ENCODE measurements around the gene MAU2. TPM values are rescaled to one million over a fixed set of nuclear protein-coding genes. Genes with fewer than 3 reads are reported as not detected.

The MAU2 gene
- total RNA-seq, 2 donors from 2014 or later = 64.1 to 64.3 TPM

- Histone ChIP-seq H3K9me3 (ENCODE audit: control insufficient read depth, low read length) (no peaks in the 10 kb centered on the region), H3K27me3 (ENCODE audit: control insufficient read depth, insufficient read depth, low read length, poor library complexity, severe bottlenecking) (no peaks in the 10 kb centered on the region), H3K36me3 (ENCODE audit: control insufficient read depth, insufficient read depth, low read length) (peaks cover 3% of the 10 kb centered on the region), H3K4me3 (ENCODE audit: low read length) (no peak overlapping the region), H3K4me1 (ENCODE audit: control insufficient read depth, insufficient read depth, low read length) (no peaks in the 10 kb centered on the region), H3K9ac (ENCODE audit: extremely low read depth, low read length, poor library complexity, severe bottlenecking) (no peak overlapping the region), H3K27ac (ENCODE audit: low read depth, low read length) (peak overlapping the region; percentile 44)
- H3K4me3 Mint-ChIP-seq = no peak overlapping the region
- peak; percentile 95 for DNase-seq
- TF ChIP-seq CTCF (conservative IDR thresholded peaks at IDR 0.05) = peak; percentile 84
- H3K27ac Mint-ChIP-seq = no peak overlapping the region
- peaks cover 11% of the 10 kb centered on the region for H3K36me3 Mint-ChIP-seq (ENCODE audit: low read depth)
- peaks cover 4% of the 10 kb centered on the region for H3K4me1 Mint-ChIP-seq
- no peaks in the 10 kb centered on the region for H3K9me3 Mint-ChIP-seq
- 49% methylated on average over 14 of the region's 14 CpGs for WGBS, 2 experiments (ENCODE audit: insufficient coverage in 1 of 2, insufficient read length in 1 of 2)
- no peaks in the 10 kb centered on the region for H3K27me3 Mint-ChIP-seq (ENCODE audit: insufficient read depth)
Observed at GRCh38 chr19:19361075-19361594, 40.5 kb downstream of the MAU2 start.

DNA sequence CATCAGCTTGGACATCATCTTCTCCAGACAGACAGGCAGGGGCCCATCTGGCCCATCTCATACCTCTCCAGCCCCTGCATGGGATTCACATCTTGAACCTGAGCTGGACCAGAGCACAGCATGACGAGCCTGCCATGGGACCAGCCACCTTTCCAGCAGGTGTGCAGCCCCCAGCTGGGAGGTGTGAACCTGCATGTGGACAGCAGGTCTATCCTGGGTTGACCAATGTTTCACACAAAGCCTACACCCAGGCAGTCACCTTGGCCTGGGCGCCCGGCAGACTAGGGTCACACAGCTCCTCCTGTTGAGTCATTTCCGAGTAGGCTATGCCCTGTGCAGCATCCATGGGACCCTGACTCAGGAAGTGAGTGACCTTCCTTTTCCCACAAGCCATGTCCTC, 41.4 kb downstream of the MAU2 start:
- TF ChIP-seq CTCF (conservative IDR thresholded peaks at IDR 0.05) = no peak
- no peaks in the 10 kb centered on the region for H3K27me3 ChIP-seq (ENCODE audit: control insufficient read depth, insufficient read depth, low read length, poor library complexity, severe bottlenecking)
- H3K9ac ChIP-seq (ENCODE audit: extremely low read depth, low read length, poor library complexity, severe bottlenecking) = no peak overlapping the region
- no peaks in the 10 kb centered on the region for H3K36me3 ChIP-seq (ENCODE audit: control insufficient read depth, insufficient read depth, low read length)
- H3K27ac Mint-ChIP-seq = peak overlapping the region; percentile 58
- 96 to 100% methylated on average over 2 to 4 of the region's 4 CpGs for WGBS, 2 experiments (ENCODE audit: insufficient coverage in 1 of 2, insufficient read length in 1 of 2)
- H3K9me3 Mint-ChIP-seq = no peaks in the 10 kb centered on the region
- H3K4me1 Mint-ChIP-seq = peaks cover 6% of the 10 kb centered on the region
- H3K4me3 ChIP-seq (ENCODE audit: low read length) = no peak overlapping the region
- no peak overlapping the region for H3K4me3 Mint-ChIP-seq
- no peak for DNase-seq
- H3K4me1 ChIP-seq (ENCODE audit: control insufficient read depth, insufficient read depth, low read length) = no peaks in the 10 kb centered on the region
- no peaks in the 10 kb centered on the region for H3K27me3 Mint-ChIP-seq (ENCODE audit: insufficient read depth)
- no peak overlapping the region for H3K27ac ChIP-seq (ENCODE audit: low read depth, low read length)
- peaks cover 9% of the 10 kb centered on the region for H3K36me3 Mint-ChIP-seq (ENCODE audit: low read depth)
- no peaks in the 10 kb centered on the region for H3K9me3 ChIP-seq (ENCODE audit: control insufficient read depth, low read length)

- 63 to 66% methylated on average over 11 to 18 of the region's 18 CpGs for WGBS, 2 experiments (ENCODE audit: insufficient coverage in 1 of 2, insufficient read length in 1 of 2)
- Histone ChIP-seq H3K4me1 (ENCODE audit: control insufficient read depth, insufficient read depth, low read length) (no peaks in the 10 kb centered on the region), H3K36me3 (ENCODE audit: control insufficient read depth, insufficient read depth, low read length) (no peaks in the 10 kb centered on the region), H3K9me3 (ENCODE audit: control insufficient read depth, low read length) (no peaks in the 10 kb centered on the region), H3K9ac (ENCODE audit: extremely low read depth, low read length, poor library complexity, severe bottlenecking) (no peak overlapping the region), H3K4me3 (ENCODE audit: low read length) (no peak overlapping the region), H3K27me3 (ENCODE audit: control insufficient read depth, insufficient read depth, low read length, poor library complexity, severe bottlenecking) (no peaks in the 10 kb centered on the region), H3K27ac (ENCODE audit: low read depth, low read length) (no peak overlapping the region)
- H3K27ac Mint-ChIP-seq = peak overlapping the region; percentile 82
- DNase-seq = peak; percentile 95
- H3K27me3 Mint-ChIP-seq (ENCODE audit: insufficient read depth) = no peaks in the 10 kb centered on the region
- no peak overlapping the region for H3K4me3 Mint-ChIP-seq
- TF ChIP-seq CTCF (conservative IDR thresholded peaks at IDR 0.05) = peak; percentile 99
- H3K9me3 Mint-ChIP-seq = no peaks in the 10 kb centered on the region
- no peaks in the 10 kb centered on the region for H3K36me3 Mint-ChIP-seq (ENCODE audit: low read depth)
- peaks cover 6% of the 10 kb centered on the region for H3K4me1 Mint-ChIP-seq
Observed at GRCh38 chr19:19366434-19367396, 46.1 kb downstream of the MAU2 start.
